HG02763 (cell line): Measurements from ENCODE around the gene B4GALT5.

Experiments used
- ATAC-seq: cut with Tn5 transposase; IDR thresholded peaks from one replicate; pipeline ENCODE4 v1.9.1; 2021; ENCODE audit warnings: mild to moderate bottlenecking, moderate library complexity; ENCODE audit not compliant: unreplicated experiment

B4GALT5 gene

DNA sequence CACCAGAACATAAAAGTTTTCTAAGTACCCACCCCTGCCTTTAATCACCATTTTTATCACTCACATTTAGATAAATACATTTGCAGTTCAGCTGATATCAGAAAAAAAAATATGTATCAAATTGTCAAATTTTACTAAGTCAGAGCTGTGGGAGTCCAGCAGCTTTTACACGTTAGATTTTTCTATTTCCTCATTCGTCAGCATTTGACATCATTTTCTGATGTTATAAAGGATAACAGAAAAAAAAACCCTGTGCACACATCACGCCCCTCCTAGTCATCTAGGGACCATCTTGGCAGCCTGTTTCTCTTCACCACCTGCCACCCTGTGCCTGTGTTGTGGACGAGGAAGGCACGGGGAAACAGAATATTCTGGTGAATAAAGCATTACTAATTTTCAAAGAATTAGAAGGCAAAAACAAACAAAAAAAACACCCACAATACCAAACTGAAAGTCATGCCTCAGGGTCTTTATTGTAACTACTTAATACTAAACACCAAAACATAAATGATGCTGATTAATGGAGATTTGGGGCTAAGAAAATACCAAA, 12.4 kb downstream of the B4GALT5 start:
- no peak for ATAC-seq

DNA sequence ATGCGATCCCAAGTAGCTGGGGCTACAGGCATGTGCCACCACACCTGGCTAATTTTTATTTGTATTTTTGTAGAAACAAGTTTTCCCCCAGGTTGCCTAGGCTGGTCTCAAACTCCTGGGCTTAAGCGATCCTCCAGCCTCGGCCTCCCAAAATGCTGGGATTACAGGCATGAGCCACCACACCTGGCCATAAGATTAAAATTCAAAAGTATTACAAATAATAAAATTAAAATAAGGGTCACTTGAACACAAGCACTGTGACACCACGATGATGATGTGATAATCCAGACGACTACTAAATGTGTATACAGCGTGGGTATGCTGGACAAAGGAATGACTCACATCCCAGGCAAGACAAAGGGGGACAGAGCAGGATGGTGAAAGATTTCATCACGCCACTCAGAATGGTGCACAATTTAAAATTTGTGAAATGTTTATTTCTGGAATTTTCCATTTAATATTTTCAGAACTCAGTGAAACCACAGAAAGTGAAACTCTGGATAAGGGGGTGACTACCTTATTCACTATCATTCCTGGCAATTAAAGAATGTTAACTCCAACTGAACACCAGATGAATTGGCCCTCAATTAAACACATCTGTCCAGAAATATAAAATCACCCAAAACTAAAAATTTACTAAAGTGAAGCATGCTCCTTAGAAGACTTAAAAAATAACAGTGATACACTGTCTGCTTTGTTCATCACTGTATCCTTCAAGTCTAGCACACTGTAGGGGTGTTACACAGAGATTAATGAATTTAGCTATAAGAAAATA, 13.1 kb downstream of the B4GALT5 start:
- no peak for ATAC-seq

DNA sequence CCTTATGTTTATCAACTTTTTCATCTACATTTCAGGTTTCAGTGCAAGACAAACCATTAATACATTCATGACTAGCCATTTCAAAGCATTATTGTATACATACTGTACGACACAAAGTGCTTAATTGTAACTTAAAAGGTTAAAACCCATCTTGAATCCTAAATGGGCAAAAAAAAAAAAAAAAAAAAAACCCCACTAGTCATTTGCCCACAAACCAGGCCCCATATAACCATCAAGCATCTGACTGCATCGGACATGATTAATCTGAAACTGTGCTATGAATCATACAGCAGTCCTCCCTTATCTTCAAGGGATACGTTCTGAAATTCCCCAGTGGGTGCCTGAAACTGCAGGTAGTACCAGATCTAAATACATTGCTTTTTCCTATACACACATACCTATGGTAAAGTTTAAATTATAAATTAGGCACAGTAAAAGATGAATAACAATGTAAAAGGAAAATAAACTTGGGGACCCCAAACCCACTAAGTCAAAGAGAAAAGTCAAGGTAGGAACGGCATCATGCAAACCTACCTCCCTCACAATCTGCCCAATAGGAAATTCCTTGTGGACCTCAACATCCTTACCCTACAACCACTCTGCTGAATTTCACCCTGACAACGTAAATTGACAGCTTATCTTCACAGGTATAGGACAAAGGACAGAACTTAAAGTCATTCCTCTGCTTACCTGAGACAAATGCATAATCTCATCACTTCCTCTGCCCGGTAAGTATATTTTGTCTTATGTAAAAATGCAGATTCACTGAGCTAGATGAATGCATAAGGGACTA, 14.3 kb downstream of the B4GALT5 start:
- peak; percentile 52 for ATAC-seq

DNA sequence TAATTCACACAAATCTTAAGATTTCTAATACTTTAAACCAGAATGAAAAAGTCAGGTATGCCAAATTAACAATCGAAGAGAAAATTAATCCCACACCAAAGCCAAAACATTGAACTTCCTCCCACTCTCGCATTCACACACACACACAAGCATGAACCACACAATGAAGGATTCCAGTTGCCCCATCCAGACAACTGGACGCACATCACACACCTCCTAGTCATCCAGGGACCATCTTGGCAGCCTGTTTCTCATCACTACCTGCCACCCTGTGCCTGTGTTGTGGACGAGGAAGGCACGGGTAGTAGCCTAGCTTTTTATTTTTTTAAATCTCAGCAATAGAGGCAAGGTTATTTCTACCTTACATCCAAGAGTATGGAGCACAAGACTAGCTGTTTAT, 15.2 kb downstream of the B4GALT5 start:
- ATAC-seq, result no peak

DNA sequence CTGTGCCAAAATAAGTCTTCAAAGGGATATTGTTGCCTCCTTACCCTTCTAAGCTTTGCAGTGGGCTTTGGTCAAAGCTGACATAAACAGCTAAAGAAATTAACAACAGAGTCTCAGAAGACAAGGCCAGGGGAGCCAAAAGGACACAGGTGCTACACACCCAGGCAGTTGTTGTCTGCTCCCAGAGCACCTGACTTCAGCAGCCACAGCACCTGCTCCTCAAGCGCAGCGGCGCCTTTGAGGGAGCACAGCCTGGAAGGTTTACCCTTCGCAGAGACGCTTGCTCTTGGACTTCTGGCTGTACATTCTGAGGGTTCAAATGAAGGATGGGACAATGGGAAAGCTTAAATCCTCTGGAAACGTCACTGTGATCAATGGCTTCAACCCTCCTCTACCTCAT, 16.6 kb downstream of the B4GALT5 start:
- ATAC-seq, result no peak

DNA sequence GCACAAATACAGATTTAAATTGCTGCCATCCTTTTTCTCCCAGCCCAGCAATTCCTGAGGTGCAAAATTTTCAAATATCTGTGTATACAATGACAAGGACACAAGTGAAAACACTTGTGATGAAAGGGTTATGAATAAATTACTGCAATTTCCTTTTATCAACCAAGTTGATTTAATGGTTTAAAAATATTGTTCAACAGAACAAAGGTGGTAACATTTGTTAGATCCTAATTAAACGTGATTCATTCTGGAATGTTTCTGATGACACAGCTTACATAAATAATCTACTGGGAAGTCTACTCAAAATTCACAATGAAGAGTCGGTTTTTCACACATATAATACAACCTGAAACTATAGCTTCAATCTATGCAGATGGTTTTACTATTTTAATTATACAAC, 17.1 kb downstream of the B4GALT5 start:
- no peak for ATAC-seq

DNA sequence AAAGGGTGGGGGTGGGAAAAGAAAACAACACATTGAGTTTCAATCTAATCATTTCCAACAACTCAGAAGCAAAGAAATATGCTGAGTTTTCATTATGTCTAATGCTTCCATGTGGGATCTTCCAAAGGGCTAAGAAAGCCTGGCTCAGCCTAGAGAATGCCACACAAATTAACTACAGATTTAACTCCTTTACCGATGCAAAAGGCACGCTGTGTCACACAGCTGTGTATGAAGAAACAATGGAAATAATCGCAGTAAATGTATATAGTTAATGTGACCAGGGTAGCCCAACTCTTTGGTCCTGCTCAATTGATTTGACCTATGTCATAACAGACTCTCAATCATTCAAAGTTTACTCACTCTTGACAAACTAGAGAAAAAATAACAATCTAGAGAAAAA, 17.8 kb downstream of the B4GALT5 start:
- ATAC-seq, result no peak

DNA sequence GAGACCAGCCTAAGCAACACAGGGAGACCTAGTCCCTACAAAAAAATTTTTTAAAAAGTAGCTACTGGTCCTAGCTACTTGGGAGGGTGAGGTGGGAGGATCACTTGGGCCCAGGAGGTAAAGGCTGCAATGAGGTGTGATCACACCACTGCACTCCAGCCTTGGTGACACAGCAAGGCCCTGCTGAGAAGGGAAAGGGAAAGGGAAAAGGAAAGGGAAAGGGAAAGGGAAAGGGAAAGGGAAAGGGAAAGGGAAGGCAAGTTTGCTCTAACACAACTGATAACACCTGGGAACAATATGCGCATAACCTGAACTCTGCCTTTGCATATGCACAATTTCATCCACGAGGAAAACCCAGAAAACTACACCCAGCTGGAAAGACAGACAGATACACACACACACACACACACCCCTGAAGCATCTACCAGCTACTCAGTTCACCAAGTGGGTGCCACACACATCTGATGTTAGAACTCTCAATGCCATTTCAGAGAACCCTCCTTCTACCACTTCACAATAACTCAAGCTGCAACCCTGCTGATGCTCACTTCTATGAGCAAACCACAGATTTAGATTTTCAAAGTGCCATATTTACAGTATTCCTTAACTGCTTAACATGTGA, 19.1 kb downstream of the B4GALT5 start:
- no peak for ATAC-seq

DNA sequence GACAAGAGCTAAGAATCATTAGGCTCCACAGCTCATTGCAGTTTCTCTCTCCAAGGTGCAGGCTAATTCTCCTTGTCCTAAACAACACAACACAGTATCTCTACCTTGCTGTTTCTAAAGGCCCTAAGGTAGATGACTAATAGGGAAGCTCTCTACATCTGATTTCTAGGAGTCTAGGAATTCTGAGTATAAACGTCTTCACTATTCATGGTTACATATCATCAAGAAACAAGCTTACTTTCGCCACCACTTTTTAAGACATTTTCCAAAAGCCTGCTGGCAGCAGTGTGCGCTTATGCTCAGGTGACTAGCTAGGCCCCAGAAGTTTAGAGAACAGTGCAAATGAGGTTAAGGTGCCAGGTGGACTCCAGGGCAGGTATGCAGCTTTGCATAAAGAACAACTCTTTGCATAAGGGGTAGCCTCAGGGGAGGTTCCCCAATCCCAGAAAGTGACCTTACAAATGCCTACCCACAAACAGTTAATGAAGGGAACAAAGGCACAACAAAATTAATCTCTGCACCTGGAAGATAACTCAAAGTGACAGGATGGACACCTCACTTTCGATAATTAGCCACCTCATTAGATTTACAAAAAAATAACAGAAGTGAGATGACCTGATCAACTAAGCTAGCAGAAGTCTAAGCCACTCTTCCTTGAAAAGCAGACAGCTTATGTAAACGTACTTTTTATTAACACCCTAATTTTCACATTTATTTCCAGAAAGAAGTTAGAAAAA, 20.1 kb downstream of the B4GALT5 start:
- ATAC-seq, result no peak

DNA sequence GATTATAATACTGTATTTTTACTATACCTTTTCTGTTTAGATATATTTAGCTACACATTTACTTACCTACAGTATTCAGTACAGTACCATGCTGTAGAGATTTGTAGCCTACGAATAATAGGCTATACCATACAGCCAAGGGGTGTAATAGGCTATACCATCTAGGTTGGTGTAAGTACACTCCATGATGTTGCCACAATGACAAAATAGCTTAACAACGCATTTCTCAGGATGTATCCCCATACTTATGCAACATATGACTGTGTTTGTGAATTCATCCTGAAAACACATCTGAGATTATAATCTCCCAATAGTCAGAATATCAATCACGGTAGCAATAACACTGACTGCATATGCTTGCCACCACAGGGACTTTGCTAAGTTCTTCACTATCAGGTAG, 20.7 kb downstream of the B4GALT5 start:
- no peak for ATAC-seq

DNA sequence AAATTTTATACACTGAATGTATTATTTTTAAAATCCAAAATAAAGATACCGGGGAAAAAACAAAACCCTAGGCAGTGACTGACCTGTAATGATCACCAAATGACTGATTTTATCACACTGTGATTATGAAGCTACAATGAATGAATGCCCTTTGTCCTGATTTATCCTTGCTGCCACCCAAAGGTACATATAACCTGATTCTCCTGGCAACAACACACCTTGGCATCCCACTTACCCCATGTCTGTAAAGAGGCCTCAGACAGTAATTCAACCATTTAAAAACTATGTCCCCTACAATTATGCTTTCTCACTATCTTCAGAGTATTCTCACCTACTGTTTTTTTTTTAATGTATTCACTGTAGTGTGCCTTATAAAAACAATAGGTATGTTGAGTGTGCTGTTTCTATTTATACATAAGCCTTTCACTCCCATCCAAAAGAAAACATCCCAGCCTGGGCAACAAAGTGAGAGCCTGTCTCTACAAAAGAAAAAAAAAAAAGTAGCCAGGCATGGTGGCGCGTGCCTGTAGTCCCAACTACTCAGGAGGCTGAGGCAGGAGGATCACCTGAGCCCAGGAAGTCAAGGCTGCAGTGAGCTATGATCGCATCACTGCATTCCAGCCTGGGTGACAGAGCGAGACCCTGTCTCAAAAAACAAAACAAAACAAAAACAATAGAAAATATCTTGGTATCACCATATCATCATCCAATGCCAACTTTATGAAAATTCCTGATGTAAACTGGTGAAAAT, 21.7 kb downstream of the B4GALT5 start:
- ATAC-seq, result no peak

DNA sequence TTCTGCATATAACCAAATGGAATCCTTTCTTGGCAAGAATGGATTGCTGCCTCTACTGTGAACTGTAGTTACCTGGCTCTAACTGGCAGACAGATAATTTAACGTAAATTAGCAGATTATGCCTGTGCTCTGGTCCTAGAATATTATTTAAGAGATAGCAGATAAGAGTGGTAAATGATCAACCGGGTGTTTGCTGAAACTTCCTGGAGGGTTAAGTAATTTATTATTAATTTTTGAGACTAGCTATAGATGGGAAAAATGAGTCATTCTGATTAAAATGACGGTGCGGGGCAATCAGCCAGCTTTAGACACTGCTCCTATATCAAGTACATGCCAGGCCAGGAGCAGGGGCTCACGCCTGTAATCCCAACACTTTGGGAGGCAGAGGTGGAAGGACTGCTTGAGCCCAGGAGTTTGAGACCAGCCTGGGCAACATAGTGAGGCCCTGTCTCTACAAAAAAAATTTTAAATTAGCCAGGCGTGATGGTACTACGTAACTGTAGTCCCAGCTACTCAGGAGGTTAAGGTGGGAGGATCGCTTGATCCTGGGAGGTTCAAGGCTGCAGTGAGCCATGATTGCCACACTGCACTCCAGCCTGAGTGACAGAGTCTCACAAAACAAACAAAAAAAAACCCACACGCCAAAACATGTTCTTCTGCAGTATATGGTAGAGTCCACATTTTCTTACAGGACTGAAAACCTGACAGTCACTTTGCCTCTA, 22.6 kb downstream of the B4GALT5 start:
- no peak for ATAC-seq

DNA sequence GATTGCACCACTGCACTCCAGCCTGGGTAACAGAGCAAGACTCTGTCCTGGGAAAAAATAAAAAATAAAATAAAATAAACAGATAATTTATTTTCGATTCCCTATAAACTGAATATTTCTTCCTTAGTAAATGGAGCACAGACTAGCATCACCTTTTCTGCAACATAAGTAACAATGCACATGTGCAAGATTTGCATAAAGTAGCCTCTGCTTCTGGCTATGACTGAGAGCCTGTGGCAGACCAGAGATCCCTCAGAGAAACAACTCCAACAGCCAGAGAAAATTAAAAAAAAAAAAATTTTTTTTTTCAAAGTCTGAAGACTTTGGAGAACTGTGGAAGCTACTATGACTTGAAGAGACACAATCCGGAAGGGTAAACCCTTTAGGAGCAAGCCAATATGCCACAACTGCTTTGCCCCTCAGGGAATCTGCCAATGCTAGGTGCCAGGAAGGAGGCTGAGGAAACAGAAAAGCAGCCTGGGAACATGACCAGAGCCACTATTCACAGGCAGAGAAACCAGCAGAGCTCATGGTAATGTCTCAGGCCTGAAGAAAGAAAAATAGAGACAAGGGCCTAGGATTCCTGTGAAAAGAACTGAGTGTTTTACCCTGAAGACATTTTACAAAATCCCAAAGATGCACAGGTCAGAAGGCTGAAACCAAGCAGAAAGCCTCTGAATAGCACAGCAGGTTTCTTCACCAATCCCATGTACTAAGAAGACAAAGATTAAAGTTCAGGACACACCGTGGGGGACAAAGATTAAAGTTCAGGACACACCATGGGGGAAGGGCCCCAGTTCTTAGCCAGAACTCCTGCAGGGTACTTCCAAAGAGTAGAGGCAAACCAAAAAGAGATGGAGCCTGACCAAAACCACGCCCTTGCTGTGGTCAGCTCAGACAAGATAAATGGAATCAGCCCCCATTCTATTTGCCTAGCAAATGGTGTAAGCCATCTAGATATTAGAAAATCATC, 25.8 kb downstream of the B4GALT5 start:
- ATAC-seq, result no peak

DNA sequence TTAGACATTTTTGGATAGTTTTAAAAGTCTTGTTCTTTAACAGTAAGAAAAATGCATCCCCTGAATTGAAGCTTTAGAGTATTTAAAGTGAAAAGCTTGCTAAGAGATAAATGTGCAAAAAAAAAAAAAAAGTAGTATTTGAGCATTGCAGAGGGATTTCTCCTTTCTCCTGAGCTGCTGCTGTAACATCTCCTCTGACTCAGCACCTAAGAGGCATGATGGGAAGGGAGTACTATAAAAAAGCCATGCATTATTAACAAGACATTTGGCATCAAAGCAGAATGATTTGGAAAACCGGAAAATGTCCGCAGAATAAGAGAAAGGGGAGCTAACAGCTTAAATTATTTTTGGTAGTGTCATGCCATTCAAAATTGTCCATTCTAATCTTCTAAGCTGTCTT, 27.9 kb downstream of the B4GALT5 start:
- no peak for ATAC-seq

DNA sequence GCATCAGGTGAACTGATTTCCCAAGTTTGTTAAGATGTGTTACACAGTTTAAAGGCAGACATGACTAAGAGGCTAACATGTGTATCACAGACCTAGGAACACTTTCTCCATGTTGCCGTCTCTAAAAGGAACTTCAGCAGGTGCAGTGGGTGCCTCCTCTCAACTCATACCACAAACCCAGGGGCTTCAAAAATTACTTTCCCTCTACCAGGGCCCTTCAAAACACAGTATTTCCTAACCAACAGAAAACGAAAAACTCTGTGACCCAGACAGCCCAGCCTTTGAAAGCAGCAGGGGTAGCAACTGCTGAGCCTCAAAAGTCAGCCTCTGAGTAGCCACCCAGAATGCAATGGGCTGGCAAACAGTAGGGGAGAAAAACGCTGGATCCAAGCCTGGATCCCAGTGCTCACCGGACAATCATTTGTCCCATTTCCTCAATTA, 28.5 kb downstream of the B4GALT5 start:
- peak; percentile 40 for ATAC-seq

DNA sequence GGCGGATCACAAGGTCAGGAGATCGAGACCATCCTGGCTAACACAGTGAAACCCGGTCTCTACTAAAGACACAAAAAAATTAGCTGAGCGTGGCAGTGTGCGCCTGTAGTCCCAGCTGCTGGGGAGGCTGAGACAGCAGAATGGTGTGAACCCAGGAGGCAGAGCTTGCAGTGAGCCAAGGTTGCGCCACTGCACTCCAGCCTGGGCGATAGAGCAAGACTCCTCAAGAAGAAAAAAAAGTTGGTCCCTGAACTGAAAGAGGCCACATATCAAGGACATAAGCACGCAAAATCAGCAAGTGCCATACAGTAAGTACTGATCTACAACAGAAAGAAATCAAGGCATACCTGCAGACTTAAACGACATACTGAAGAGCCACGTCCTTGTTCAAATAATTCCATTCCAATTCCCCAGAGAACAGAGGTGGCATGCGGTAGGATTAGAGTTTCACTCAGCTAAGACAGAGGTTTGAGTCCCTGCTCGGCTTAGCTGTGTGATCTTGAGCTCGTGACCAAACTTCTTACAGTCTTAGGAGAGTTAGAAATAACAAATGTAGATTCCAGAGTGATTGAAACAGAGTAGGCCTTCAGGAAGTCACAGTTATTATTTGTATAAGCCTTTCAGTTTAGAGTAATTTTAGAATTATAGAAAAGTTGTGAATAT, 29.2 kb downstream of the B4GALT5 start:
- ATAC-seq, result no peak

DNA sequence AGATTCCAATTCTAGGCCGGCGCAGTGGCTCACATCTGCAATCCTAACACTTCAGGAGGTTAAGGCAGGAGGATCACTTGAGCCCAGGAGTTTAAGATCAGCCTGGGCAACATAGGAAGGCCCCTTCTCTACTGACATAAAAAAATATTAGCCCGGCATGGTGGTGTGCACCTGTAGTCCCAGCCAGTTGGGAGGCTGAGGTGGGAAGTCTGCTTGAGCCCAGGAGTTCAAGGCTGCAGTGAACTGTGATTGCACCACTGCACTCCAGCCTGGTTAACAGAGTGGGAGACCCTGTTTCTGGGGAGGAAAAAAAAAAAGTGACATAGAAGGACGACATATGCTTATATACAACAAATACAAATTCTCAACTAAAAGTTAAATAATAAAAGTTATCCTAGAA, 30.9 kb downstream of the B4GALT5 start:
- no peak for ATAC-seq

DNA sequence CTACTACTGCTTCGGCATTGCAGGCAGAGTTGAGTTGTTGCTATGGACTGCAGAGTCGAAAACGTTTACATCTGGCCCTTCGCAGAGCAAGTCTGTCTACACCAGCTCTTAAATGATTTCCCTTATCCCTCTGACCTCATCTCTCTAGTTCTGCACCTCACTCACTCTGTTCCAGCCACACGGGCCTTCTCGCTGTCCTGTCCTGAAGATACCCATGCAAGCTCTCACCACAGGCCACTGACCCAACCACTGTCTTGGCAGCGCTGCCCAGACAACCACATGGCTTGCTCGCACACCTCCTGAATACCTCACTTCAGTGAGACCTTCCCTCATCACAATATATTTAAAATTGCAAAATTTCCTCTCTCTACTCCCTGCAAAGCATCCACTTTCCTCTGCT, 31.4 kb downstream of the B4GALT5 start:
- ATAC-seq, result no peak
